Measurements from ENCODE around the gene ARRDC5.
A peak's percentile ranks its signal among the peaks of the same experiment; 100 is the strongest.
"Not testable (repeated sequence)": the region's sequence is repeated elsewhere in the genome, so short reads cannot be mapped to it uniquely, and the experiment has no call there.

ARRDC5 gene

GRCh38 chr19:4902796-4903195 is at the start of gene ARRDC5:
TSS of gene ARRDC5 (minus strand) at chr19:4902896. CDS start at chr19:4902825, 71 bp downstream.
- DNase-seq: no peak

- DNase-seq: no peak
These were observed 49.0 kb upstream of the ARRDC5 start for GRCh38 chr19:4951656-4952055.

GRCh38 chr19:4950650-4951049 is 48.0 kb upstream of the ARRDC5 start:
- DNase-seq: not testable (repeated sequence)

- not testable (repeated sequence) for DNase-seq
These were observed 39.0 kb upstream of the ARRDC5 start for GRCh38 chr19:4941638-4942169.

GRCh38 chr19:4939466-4939865 is 36.8 kb upstream of the ARRDC5 start:
- DNase-seq: no peak

- DNase-seq: not testable (repeated sequence)
These were observed 35.8 kb upstream of the ARRDC5 start for GRCh38 chr19:4938461-4938860.

GRCh38 chr19:4937060-4937459 is 34.4 kb upstream of the ARRDC5 start:
- DNase-seq: no peak

- no peak for DNase-seq
These were observed 32.7 kb upstream of the ARRDC5 start for GRCh38 chr19:4935444-4935843.

GRCh38 chr19:4933528-4933927 is 30.8 kb upstream of the ARRDC5 start:
- DNase-seq: no peak

- no peak for DNase-seq
These were observed 30.0 kb upstream of the ARRDC5 start for GRCh38 chr19:4932711-4933110.

GRCh38 chr19:4930664-4931063 is 28.0 kb upstream of the ARRDC5 start:
- DNase-seq: no peak

- no peak for DNase-seq
These were observed 26.5 kb upstream of the ARRDC5 start for GRCh38 chr19:4929186-4929585.

GRCh38 chr19:4923276-4923747 is 20.6 kb upstream of the ARRDC5 start:
- no peak for DNase-seq

- DNase-seq: no peak
These were observed 20.0 kb upstream of the ARRDC5 start for GRCh38 chr19:4922530-4923275.

- no peak for DNase-seq
These were observed 13.8 kb upstream of the ARRDC5 start for GRCh38 chr19:4916292-4917082.

- DNase-seq: peak; percentile 1
These were observed 12.2 kb upstream of the ARRDC5 start for GRCh38 chr19:4914736-4915501.

- DNase-seq: no peak
These were observed 11.5 kb upstream of the ARRDC5 start for GRCh38 chr19:4913996-4914735.

GRCh38 chr19:4911786-4912672 is 9.3 kb upstream of the ARRDC5 start:
- DNase-seq: peak; percentile 21

GRCh38 chr19:4911314-4911713 is 8.6 kb upstream of the ARRDC5 start:
- no peak for DNase-seq

GRCh38 chr19:4910594-4911281 is 8.0 kb upstream of the ARRDC5 start:
- DNase-seq: no peak

Data from NCI-H1694 (cell line).